ENCODE measurements around the gene SLC37A1.

DNA sequence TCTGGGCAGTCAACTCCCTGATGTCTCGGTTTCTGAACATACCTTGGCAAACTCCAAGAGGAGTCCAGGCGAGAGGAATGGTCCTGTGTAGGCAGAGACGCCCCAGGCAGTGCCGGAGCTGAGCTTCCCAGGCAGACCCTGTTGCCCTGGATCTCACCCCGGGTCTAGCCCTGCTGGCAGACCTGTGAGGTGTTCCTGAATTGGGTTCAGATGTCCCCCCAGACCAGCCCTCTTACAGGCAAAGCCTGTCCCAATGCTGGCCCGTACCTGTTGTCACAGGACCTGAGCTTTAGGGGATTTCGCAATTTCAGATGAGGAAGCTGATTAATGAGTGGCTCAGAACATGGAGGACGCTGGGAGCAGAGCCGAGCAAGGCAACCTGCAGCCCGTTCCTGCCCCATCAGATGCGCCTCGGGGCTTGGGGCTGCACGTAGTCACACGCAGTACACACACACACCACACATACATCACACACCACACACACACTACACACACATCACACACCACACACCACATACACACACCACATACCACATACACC lies 101.2 kb downstream of the SLC37A1 start:
- TF ChIP-seq, protein P1, sequence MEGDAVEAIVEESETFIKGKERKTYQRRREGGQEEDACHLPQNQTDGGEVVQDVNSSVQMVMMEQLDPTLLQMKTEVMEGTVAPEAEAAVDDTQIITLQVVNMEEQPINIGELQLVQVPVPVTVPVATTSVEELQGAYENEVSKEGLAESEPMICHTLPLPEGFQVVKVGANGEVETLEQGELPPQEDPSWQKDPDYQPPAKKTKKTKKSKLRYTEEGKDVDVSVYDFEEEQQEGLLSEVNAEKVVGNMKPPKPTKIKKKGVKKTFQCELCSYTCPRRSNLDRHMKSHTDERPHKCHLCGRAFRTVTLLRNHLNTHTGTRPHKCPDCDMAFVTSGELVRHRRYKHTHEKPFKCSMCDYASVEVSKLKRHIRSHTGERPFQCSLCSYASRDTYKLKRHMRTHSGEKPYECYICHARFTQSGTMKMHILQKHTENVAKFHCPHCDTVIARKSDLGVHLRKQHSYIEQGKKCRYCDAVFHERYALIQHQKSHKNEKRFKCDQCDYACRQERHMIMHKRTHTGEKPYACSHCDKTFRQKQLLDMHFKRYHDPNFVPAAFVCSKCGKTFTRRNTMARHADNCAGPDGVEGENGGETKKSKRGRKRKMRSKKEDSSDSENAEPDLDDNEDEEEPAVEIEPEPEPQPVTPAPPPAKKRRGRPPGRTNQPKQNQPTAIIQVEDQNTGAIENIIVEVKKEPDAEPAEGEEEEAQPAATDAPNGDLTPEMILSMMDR (IDR thresholded peaks at IDR 0.05), result no peak
- TF ChIP-seq POLR2A (IDR thresholded peaks at IDR 0.05), result no peak

All from uterus (tissue), 2 donors.